CD14-positive monocyte (primary cell): Measurements from ENCODE around the gene UBL4A. TPM values are rescaled to one million over a fixed set of nuclear protein-coding genes. Genes with fewer than 3 reads are reported as not detected.
A peak's percentile ranks its signal among the peaks of the same experiment; 100 is the strongest.

Source experiments
- DNase-seq, 3 donors: peaks; one replicate each; pipeline ENCODE4 v3.0.0-alpha.2; 2011 to 2022
- H2AFZ ChIP-seq: 2 replicates; pipeline ENCODE4 v1.6.0; 2012; ENCODE audit warnings: mild to moderate bottlenecking, low read depth, low read length, inconsistent platforms; ENCODE audit not compliant: insufficient read depth, poor library complexity, severe bottlenecking
- H3K27ac ChIP-seq, 2 donors: 1 replicate in 1 of 2; 2 replicates in 1 of 2; pipeline ENCODE4 v1.5.1; 2012 to 2013; ENCODE audit warnings: low read length in 2 of 2, control low read depth in 1 of 2, inconsistent platforms in 1 of 2, low read depth in 1 of 2, mild to moderate bottlenecking in 1 of 2
- H3K27me3 ChIP-seq, 2 donors: one replicate each; pipeline versions ENCODE4 v1.6.0 to v1.6.1; 2011 to 2013; ENCODE audit warnings: low read length in 2 of 2; ENCODE audit not compliant: control insufficient read depth in 2 of 2, insufficient read depth in 2 of 2
- H3K36me3 ChIP-seq, 2 donors: replicated peaks in 1 of 2; 1 replicate in 1 of 2; 2 replicates in 1 of 2; pipeline versions ENCODE4 v1.5.1 to v1.6.1; 2012 to 2013; ENCODE audit warnings: low read length in 2 of 2, control low read depth in 1 of 2, inconsistent platforms in 1 of 2, mild to moderate bottlenecking in 1 of 2; ENCODE audit not compliant: insufficient read depth in 2 of 2, control insufficient read depth in 1 of 2
- H3K4me1 ChIP-seq, 2 donors: 1 replicate in 1 of 2; 2 replicates in 1 of 2; pipeline versions ENCODE4 v1.5.1 to v1.6.1; 2012 to 2013; ENCODE audit warnings: low read length in 2 of 2, control low read depth in 1 of 2, inconsistent platforms in 1 of 2, mild to moderate bottlenecking in 1 of 2, moderate library complexity in 1 of 2; ENCODE audit not compliant: insufficient read depth in 2 of 2, control insufficient read depth in 1 of 2
- H3K4me2 ChIP-seq: replicated peaks from 2 replicates; pipeline ENCODE3; 2012; ENCODE audit warnings: low read length, moderate library complexity, mild to moderate bottlenecking; ENCODE audit not compliant: poor library complexity, severe bottlenecking; ENCODE audit errors: extremely low read depth
- H3K4me3 ChIP-seq, 3 experiments: fragments of 200-600 bp in 1 of 3; sonication (generic) in 1 of 3; replicated peaks in 1 of 3; 1 replicate in 2 of 3; 2 replicates in 1 of 3; pipeline ENCODE4 v1.5.1; 2011 to 2013; ENCODE audit warnings: low read length in 3 of 3, mild to moderate bottlenecking in 3 of 3, control low read depth in 2 of 3, low read depth in 2 of 3, inconsistent platforms in 1 of 3, moderate library complexity in 1 of 3
- H3K79me2 ChIP-seq: 2 replicates; pipeline ENCODE4 v1.6.0; 2012; ENCODE audit warnings: mild to moderate bottlenecking, control low read depth, inconsistent platforms, low read length, moderate library complexity; ENCODE audit not compliant: insufficient read depth
- H3K9ac ChIP-seq: 2 replicates; pipeline ENCODE4 v1.6.0; 2017; ENCODE audit warnings: low read length, mild to moderate bottlenecking; ENCODE audit not compliant: insufficient read depth, poor library complexity, severe bottlenecking
- H3K9me3 ChIP-seq, 2 donors: replicated peaks in 1 of 2; 1 replicate in 1 of 2; 2 replicates in 1 of 2; pipeline versions ENCODE4 v1.5.1 to v1.6.1; 2012 to 2013; ENCODE audit warnings: low read length in 2 of 2, control low read depth in 1 of 2; ENCODE audit not compliant: control insufficient read depth in 1 of 2, insufficient read depth in 1 of 2
- H4K20me1 ChIP-seq: 2 replicates; pipeline ENCODE4 v1.6.0; 2012; ENCODE audit warnings: mild to moderate bottlenecking, low read length, control low read depth, moderate library complexity; ENCODE audit not compliant: insufficient read depth
- H3K27ac Mint-ChIP-seq, 7 donors: one replicate each; pipeline ENCODE4 v1.8.0; 2020; ENCODE audit warnings: mild to moderate bottlenecking in 7 of 7, mixed read lengths in 7 of 7, moderate library complexity in 6 of 7, inconsistent platforms in 2 of 7
- H3K27me3 Mint-ChIP-seq, 3 donors: one replicate each; pipeline ENCODE4 v1.8.0; 2021 to 2022; ENCODE audit warnings: low read depth in 3 of 3, mild to moderate bottlenecking in 3 of 3, mixed read lengths in 3 of 3, moderate library complexity in 3 of 3, inconsistent platforms in 1 of 3
- H3K36me3 Mint-ChIP-seq, 2 donors: one replicate each; pipeline ENCODE4 v1.8.0; 2020; ENCODE audit warnings: mixed read lengths in 2 of 2, inconsistent platforms in 1 of 2, mild to moderate bottlenecking in 1 of 2
- H3K4me1 Mint-ChIP-seq: one replicate; pipeline ENCODE4 v1.8.0; 2020; ENCODE audit warnings: mild to moderate bottlenecking, mixed read lengths
- H3K4me3 Mint-ChIP-seq, 2 donors: one replicate each; pipeline ENCODE4 v1.8.0; 2020; ENCODE audit warnings: mild to moderate bottlenecking in 2 of 2, mixed read lengths in 2 of 2, moderate library complexity in 1 of 2
- H3K9me3 Mint-ChIP-seq, 7 donors: one replicate each; pipeline ENCODE4 v1.8.0; 2020 to 2022; ENCODE audit warnings: mixed read lengths in 7 of 7, mild to moderate bottlenecking in 6 of 7, moderate library complexity in 6 of 7, inconsistent platforms in 2 of 7
- CTCF ChIP-seq: fragments of 200-600 bp; IDR thresholded peaks from one replicate; pipeline ENCODE4 v1.8.0; 2022; ENCODE audit warnings: antibody characterized with exemption, mild to moderate bottlenecking
- WGBS: methylation state at CpG from one replicate; pipeline ENCODE4 v1.1.5; 2013; ENCODE audit warnings: missing lambda C conversion rate; ENCODE audit not compliant: insufficient coverage; 5-methylcytosine and 5-hydroxymethylcytosine counted together
- intact Hi-C, 2 donors: fragments of 100-400 bp; cut with micrococcal nuclease; formaldehyde crosslinking; loops; one replicate each; pipeline versions ENCODE4 v1.15.0 to v1.15.1; 2023
- polyA plus RNA-seq, 3 donors: library from polyadenylated mRNA; depleted of rRNA in 1 of 3; unstranded in 2 of 3; stranded (reverse) in 1 of 3; fragments of 300-500 nt in 2 of 3; fragments of >200 nt in 1 of 3; fragmentation: Illumina TruSeq in 2 of 3; gene quantifications; 1 replicate in 2 of 3; 2 replicates in 1 of 3; pipeline ENCODE4 v1.2.3, GENCODE V29; 2012 to 2021
- small RNA-seq: library from RNA; depleted of rRNA; stranded (forward); fragments of <200 nt; gene quantifications from one replicate; pipeline ENCODE3, GENCODE V24; 2012; ENCODE audit warnings: low read depth; ENCODE audit not compliant: insufficient read length

Gene UBL4A
- polyA plus RNA-seq, 3 donors, result 27.9 to 29.0 (median 28.1) TPM

- H3K27me3 ChIP-seq, result no peaks in the 10 kb centered on the region
- H2AFZ ChIP-seq, result no peak overlapping the region
- no peak for DNase-seq
- H3K4me3 ChIP-seq, result no peak overlapping the region
- H3K79me2 ChIP-seq, result peaks cover 51% of the 10 kb centered on the region
- 100% methylated on average over 1 of the region's 7 CpGs for WGBS
- H4K20me1 ChIP-seq, result peaks cover 5% of the 10 kb centered on the region
- Mint-ChIP-seq H3K27ac (peak overlapping the region in 1 of 7 donors; percentile 83), H3K9me3 (peaks cover 0 to 16% (median 11%) of the 10 kb centered on the region in 7 donors), H3K27me3 (peaks cover 0 to 15% (median 2%) of the 10 kb centered on the region in 3 donors), H3K4me1 (peaks cover 44% of the 10 kb centered on the region), H3K36me3 (peaks cover 43 to 55% of the 10 kb centered on the region in 2 donors), H3K4me3 (no peak overlapping the region)
- H3K9ac ChIP-seq, result no peak overlapping the region
- H3K36me3 ChIP-seq, result peaks cover 41 to 45% of the 10 kb centered on the region in 2 donors
- H3K4me1 ChIP-seq, result peaks cover 41 to 50% of the 10 kb centered on the region in 2 donors
- peaks cover 0 to 5% of the 10 kb centered on the region in 2 donors for H3K9me3 ChIP-seq
- intact Hi-C loops, result loop anchor here in 1 of 2 donors (5.0 kb wide), 1 partner anchor 32 kb away; no protein-coding TSS in a partner anchor
- no peak overlapping the region for H3K27ac ChIP-seq
- H3K4me2 ChIP-seq, result no peak overlapping the region
- no peak for TF ChIP-seq CTCF
Measured at GRCh38 chrX:154434394-154435168, 51.8 kb downstream of the UBL4A start.

Small RNAs within 50 kb of the gene (small RNA-seq; reads per million reads assigned to genes)
- gene MIR6858 (not detected), gene RN7SL697P (not detected)

Other genes starting within 250 kb of the UBL4A start
- gene OPN1MW3, start 229.0 kb downstream of the UBL4A start, polyA plus RNA-seq, result under 1 TPM in 1 of 3 donors, not detected in 2; 0.03 TPM
- not detected for gene TEX28, start 191.5 kb downstream of the UBL4A start, polyA plus RNA-seq
- gene TKTL1, start 190.8 kb downstream of the UBL4A start, polyA plus RNA-seq, result 1 to 10 TPM in 1 of 3 donors, under 1 TPM in 2; 0.20 to 1.3 (median 0.60) TPM
- gene FLNA, start 112.0 kb downstream of the UBL4A start, polyA plus RNA-seq, result 100 to 1,000 TPM; 111 to 874 (median 219) TPM
- gene EMD, start 107.3 kb downstream of the UBL4A start, polyA plus RNA-seq, result 100 to 1,000 TPM in 1 of 3 donors, 10 to 100 TPM in 2; 14.0 to 126 (median 17.6) TPM
- 1,000 to 10,000 TPM; 1,536 to 5,639 (median 1,724) TPM for gene RPL10, start 88.2 kb downstream of the UBL4A start, polyA plus RNA-seq
- gene DNASE1L1, start 77.4 kb downstream of the UBL4A start, polyA plus RNA-seq, result 10 to 100 TPM; 26.2 to 64.5 (median 27.2) TPM
- 100 to 1,000 TPM in 1 of 3 donors, 10 to 100 TPM in 2; 21.7 to 166 (median 21.9) TPM for gene TAFAZZIN, start 75.1 kb downstream of the UBL4A start, polyA plus RNA-seq
- 100 to 1,000 TPM; 116 to 178 (median 145) TPM for gene ATP6AP1, start 57.9 kb downstream of the UBL4A start, polyA plus RNA-seq
- 100 to 1,000 TPM in 1 of 3 donors, 10 to 100 TPM in 2; 15.8 to 398 (median 21.3) TPM for gene GDI1, start 49.5 kb downstream of the UBL4A start, polyA plus RNA-seq
- 10 to 100 TPM; 23.9 to 88.9 (median 46.4) TPM for gene FAM50A, start 42.5 kb downstream of the UBL4A start, polyA plus RNA-seq
- gene PLXNA3, start 28.3 kb downstream of the UBL4A start, polyA plus RNA-seq, result 10 to 100 TPM in 1 of 3 donors, under 1 TPM in 1, not detected in 1; 0.02 to 10.9 TPM
- 10 to 100 TPM; 12.4 to 30.9 (median 18.6) TPM for gene LAGE3, start 7.3 kb downstream of the UBL4A start, polyA plus RNA-seq
- gene SLC10A3, start 4.0 kb upstream of the UBL4A start, polyA plus RNA-seq, result 10 to 100 TPM; 25.3 to 33.1 (median 26.7) TPM
- gene FAM3A, start 29.6 kb upstream of the UBL4A start, polyA plus RNA-seq, result 10 to 100 TPM; 14.5 to 26.5 (median 16.3) TPM
- 100 to 1,000 TPM in 1 of 3 donors, 10 to 100 TPM in 2; 10.7 to 165 (median 14.7) TPM for gene G6PD, start 60.2 kb upstream of the UBL4A start, polyA plus RNA-seq
- gene IKBKG, start 61.0 kb upstream of the UBL4A start, polyA plus RNA-seq, result 10 to 100 TPM; 31.3 to 60.8 (median 33.7) TPM
- gene CTAG1A, start 98.5 kb upstream of the UBL4A start, polyA plus RNA-seq, result not detected
- gene CTAG1B, start 132.7 kb upstream of the UBL4A start, polyA plus RNA-seq, result not detected
- gene CTAG2, start 167.0 kb upstream of the UBL4A start, polyA plus RNA-seq, result not detected